HG03575 (cell line): ENCODE results near the gene SCAF1.

ENCODE experiments used
- ATAC-seq: cut with Tn5 transposase; IDR thresholded peaks from one replicate; pipeline ENCODE4 v1.9.1; 2021; ENCODE audit not compliant: unreplicated experiment, insufficient number of reproducible peaks, low FRiP score; ENCODE audit errors: extremely low read depth

Gene SCAF1

GRCh38 chr19:49641688-49642491 lies at the start of gene SCAF1:
Gene SCAF1, plus strand, starts transcription at chr19:49642209. Its CDS starts 2,818 bp downstream, at chr19:49645027.
- no peak for ATAC-seq

GRCh38 chr19:49592486-49593232 lies 49.4 kb upstream of the SCAF1 start:
- no peak for ATAC-seq

- ATAC-seq: no peak
Observed at GRCh38 chr19:49593233-49594113, 48.5 kb upstream of the SCAF1 start.

- no peak for ATAC-seq
Observed at GRCh38 chr19:49594157-49594992, 47.6 kb upstream of the SCAF1 start.

GRCh38 chr19:49594993-49595818 lies 46.8 kb upstream of the SCAF1 start:
- no peak for ATAC-seq

GRCh38 chr19:49595819-49596404 lies 46.1 kb upstream of the SCAF1 start:
- no peak for ATAC-seq

- no peak for ATAC-seq
Observed at GRCh38 chr19:49596407-49596806, 45.6 kb upstream of the SCAF1 start.

- ATAC-seq: no peak
Observed at GRCh38 chr19:49596954-49597702, 44.9 kb upstream of the SCAF1 start.

- ATAC-seq: no peak
Observed at GRCh38 chr19:49597703-49597974, 44.4 kb upstream of the SCAF1 start.

- ATAC-seq: no peak
Observed at GRCh38 chr19:49599378-49600295, 42.4 kb upstream of the SCAF1 start.

GRCh38 chr19:49601482-49602038 lies 40.4 kb upstream of the SCAF1 start:
- no peak for ATAC-seq

GRCh38 chr19:49602806-49603205 lies 39.2 kb upstream of the SCAF1 start:
- no peak for ATAC-seq

GRCh38 chr19:49605605-49606004 lies 36.4 kb upstream of the SCAF1 start:
- ATAC-seq: no peak

- ATAC-seq: no peak
Observed at GRCh38 chr19:49609499-49610092, 32.4 kb upstream of the SCAF1 start.

GRCh38 chr19:49613374-49613773 lies 28.6 kb upstream of the SCAF1 start:
- no peak for ATAC-seq
